HG03159 (cell line): ENCODE measurements around the gene LGALS7B.
"Not testable (repeated sequence)": the region's sequence is repeated elsewhere in the genome, so short reads cannot be mapped to it uniquely, and the experiment has no call there.

ENCODE experiments used
- ATAC-seq: cut with Tn5 transposase; IDR thresholded peaks from one replicate; pipeline ENCODE4 v1.9.1; 2021; ENCODE audit warnings: mild to moderate bottlenecking, moderate library complexity; ENCODE audit not compliant: unreplicated experiment

Gene LGALS7B

DNA sequence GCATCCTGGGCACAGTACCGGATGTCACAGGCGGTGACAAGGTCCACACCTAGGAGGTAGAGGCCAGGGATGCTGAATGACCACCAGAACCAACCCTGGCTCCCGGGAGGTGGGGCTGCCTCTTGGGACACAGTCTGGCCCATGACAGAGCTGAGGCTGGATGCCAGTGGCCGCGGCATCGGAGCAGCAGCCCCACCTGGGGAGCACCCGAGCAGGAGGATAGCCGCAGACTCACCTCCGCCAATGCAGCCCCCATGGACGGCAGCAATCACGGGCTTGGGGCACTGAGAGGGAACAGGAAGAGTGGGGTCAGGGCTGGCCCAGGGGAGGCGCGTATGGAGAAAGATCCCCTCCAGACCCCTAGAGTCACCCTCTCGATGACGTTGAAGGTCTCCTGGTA is 28.1 kb downstream of the LGALS7B start:
- no peak for ATAC-seq

DNA sequence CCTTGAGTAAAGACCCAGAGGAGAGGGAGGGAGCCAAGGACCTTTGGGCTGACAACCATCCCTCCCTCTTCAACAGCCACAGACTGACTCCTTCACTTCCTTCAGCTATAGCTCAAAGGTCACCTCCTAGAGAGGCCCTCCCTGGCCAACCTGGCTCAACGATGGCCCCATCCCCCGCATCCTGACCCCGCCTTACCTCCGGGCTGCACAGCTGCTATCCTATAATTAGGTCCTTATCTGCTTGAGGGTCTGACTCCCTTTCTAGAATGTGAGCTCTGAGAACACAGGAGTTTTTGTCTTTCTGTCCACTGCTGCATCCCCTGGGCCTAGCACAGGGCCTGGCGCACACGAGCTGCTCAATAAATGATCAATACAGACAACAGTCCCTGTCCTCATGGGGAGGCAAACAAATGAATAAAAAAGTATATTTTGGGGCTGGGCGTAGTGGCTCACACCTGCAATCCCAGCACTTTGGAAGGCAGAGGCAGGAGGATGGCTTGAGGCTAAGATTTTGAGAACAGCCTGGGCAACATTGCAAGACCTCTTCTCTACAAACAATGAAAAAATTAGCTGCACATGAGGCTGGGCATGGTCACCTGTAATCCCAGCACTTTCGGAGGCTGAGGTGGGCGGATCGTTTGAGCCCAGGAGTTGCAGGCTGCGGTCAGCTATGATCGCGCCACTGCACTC is 30.4 kb downstream of the LGALS7B start:
- no peak for ATAC-seq

DNA sequence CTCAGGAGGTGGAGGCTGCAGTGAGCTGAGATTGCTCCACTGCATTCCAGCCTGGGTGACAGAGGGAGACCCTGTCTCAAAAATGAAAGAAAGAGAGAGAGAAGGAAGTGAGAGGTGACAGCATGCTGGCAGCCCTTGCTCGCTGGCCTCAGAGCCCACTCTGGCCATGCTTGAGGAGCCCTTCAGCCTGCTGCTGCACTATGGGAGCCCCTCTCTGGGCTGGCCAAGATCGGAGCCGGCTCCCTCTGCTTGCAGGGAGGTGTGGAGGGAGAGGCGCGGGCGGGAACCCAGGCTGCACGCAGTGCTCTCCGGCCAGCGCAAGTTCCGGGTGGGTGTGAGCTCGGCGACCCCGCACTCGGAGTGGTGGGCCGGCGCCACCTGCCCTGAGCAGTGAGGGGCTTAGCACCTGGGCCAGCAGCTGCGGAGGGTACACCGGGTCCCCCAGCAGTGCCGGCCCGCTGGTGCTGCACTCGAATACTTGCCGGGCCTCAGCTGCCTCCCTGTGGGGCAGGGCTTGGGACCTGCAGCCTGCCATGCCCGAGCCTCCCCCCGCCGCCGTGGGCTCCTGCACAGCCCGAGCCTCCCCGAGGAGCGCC is 32.3 kb downstream of the LGALS7B start:
- ATAC-seq = not testable (repeated sequence)

- ATAC-seq = not testable (repeated sequence)
Measured at GRCh38 chr19:38825936-38826335, 36.9 kb downstream of the LGALS7B start.

DNA sequence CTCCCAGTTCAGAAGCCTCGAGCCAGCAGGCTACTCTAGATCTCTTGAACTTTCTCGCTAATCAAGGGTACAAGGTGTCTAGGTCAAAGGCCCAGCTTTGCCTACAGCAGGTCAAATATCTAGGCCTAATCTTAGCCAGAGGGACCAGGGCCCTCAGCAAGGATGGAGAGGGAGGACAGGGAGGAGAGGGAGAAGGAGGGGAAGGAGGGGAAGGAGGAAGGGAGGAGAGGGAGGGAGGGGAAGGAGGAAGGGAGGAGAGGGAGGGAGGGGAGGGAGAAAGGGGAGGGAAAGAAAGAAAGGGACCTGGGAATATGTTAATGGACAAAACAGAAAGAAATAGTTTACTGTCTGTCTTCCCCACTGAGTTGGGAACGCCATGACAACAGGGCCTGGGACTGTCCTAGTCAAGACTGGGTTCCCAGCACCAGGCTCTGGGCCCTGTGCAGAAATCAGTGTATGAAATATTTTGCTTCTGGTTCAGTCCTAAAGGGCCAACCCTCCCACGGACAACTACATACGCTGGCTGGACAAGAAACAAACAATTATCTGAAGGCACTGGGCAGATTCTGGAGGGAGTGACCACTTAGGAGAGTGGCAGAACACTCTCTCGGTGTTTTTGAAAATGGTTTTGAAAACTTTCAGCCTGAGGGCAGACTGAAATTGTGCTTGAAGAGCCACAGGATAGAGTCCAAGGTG is 38.0 kb downstream of the LGALS7B start:
- ATAC-seq = no peak

DNA sequence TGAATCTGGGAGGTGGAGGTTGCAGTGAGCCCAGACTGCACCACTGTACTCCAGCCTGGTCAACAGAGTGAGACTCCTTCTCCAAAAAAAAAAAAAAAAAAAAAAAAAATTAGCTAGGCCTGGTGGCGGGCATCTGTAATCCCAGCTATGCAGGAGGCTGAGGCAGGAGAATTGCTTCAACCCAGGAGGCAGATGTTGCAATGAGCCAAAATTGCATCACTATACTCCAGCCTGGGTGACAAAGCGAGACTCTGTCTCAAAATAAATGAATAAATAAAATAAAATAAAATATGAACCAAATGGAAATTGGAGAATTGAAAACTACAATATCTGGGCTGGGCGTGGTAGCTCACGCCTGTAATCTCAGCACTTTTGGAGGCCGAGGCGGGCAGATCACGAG is 40.2 kb downstream of the LGALS7B start:
- not testable (repeated sequence) for ATAC-seq

GRCh38 chr19:38830039-38830733 is 41.2 kb downstream of the LGALS7B start:
- ATAC-seq = no peak

- peak; percentile 44 for ATAC-seq
Measured at GRCh38 chr19:38831142-38831605, 42.2 kb downstream of the LGALS7B start.

DNA sequence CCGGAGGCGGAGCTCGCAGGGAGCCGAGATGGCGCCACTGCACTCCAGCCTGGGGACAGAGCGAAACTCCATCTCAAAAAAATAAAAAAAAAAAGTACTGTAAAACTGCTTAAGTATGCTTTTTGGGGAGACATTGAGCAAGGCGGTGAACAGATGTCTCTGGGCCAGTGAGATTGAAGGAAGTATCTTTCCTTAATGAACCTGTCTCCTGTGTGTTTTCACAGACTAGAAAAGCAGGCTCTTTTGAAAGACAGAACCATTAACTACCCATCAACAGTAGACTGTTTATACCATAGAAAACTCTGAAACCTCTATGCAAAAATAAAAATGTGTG is 44.1 kb downstream of the LGALS7B start:
- no peak for ATAC-seq

DNA sequence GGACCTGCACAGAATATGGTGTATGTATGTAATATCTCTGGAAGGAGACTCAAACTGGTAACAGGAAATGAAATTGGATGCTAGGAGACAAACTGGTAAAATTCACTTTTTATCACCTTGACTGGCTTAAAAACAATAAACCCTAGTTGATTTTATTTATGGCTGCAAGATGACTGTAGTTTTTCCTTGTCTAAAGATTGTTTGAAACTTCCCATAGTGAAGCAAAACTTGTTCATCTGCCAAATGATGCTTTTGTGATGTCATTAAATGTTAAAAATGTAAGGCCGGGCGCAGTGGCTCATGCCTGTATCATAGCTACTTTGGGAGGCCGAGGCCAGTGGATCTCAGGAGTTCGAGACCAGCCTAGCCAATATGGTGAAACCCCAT is 45.1 kb downstream of the LGALS7B start:
- no peak for ATAC-seq

GRCh38 chr19:38834590-38834989 is 45.6 kb downstream of the LGALS7B start:
- ATAC-seq = no peak

DNA sequence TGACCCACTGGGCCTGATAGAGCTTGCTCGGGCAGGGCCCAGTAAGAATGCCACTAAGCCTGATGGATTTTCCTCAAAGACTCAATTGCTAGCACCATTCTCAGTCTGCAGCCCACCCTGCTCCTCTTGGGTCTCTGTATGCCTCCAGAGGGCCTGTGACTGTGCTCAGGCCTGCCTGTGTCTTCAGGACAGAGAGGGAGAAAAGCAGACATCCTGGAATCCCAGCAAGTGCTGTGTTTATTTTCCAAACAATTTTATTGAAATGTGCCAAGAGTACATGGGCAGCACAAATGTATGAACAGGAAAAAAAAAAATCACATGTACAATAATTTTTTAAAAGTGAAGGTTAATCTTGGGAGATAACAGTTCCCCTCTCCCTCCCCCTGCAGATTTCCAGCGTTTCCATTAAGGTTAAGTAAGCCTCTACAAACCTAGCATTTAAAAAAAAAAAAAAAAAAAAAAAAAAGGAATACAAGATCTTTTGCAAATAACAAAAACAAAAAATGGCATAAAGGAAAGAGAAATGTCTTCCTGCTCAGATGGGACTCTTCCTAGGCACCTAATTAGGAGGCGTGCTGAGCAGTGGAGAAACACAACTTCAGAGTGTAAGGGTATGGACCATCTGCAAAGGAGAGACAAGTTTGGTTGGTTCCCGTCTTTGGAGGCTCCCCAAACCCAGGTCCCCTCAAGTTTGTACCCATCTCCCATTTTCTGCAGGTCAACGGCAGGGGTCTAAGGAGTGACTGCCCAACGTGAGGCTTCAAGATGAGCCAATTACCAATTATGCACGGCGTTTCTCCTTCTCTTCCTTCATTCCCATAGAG is 47.4 kb downstream of the LGALS7B start:
- ATAC-seq = no peak

GRCh38 chr19:38836983-38837626 is 48.1 kb downstream of the LGALS7B start:
- no peak for ATAC-seq

DNA sequence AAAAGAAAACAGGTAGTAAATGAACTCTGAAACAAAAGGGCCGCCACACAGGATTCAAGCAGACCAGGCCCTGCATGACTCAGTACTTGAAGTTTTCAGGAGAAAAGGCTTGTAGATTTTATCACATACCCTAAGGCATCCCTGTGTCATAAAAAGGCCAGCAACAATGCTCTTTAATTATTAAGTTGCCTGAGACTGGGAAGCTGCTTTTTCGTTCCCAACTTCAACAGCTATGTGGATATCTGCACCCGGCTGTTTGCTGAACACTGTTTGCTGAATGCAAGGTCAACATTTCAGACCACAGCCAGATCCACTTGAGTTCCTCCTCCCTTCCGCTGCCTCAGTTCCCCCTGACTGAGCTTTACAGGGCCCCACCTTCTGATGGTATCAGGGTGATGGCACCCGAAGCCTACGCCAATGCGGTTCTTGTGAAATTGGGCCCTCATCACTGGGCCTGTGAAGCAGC is 48.7 kb downstream of the LGALS7B start:
- no peak for ATAC-seq

DNA sequence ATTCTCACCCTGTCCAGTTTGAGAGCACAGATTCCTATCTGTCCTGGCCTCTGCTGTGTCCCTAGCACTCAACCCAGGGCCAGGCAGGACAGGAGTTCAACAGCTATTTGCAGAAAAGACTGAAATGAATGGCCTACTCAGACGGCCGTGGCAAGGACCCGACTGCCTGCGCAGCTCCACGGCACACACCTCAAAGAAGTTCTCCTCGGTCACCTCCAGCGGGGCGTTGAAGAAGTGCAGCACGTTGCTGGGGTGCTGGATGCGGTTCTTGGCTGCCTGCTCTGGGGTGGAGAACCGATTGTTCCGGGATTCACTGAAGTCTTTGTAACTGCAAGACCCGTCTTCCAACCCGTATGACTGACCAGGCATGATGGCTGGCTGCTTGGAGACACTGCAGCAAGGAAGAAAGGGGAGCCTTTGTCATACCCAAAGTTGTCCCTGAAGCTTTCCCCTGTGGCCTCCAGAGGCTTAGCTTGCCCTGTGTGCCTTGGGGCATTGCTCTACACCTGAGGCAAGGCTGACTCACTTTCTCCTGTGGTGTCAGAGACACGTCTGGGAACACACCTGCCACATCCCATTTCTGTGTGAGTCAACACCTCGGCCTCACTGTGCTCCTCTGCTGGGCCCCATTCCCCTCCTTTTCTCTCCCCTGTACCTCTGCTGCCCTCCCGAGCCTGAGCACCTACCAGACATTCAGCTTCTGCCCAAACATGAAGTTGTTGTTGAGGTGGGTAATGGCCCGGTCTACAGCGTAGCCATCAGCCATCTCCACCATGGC is 49.4 kb downstream of the LGALS7B start:
- no peak for ATAC-seq

- ATAC-seq = no peak
Measured at GRCh38 chr19:38838986-38839761, 50.2 kb downstream of the LGALS7B start.

DNA sequence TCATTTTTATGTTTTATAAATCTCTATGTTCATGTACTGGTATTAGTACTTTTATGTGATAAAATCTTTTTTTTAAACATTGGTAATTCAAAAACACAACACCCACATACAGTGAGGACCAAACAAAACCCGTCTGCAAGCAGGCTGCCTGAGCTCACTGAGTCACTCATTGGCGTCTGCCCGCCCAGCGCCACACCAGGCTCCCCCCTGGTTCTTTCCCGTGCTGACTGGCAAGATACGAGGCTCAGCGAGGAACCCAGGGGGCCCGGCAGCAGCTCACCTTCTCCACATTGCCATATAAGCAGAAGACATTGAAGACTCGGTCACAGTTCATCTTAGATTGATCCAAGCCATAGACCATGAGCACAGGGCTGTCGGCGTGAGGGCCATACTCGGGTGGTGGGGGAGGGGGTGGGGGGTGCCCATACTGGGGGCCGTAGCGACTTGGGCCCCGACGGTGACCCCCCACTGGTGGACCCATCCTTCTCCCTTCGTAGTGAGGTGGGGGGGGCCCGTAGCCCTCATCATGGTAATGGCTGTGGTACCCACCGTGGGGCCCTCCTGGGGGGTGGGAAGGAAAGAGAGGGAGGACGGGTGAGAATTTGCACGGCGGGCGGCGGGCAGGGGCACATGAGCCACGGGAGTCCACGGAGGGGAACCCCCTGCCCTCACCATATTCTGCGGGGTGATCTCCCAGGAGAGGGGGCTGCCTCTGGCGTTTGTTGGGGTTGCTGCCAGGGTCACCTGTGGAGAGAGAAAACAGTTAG is 51.0 kb downstream of the LGALS7B start:
- ATAC-seq = no peak

GRCh38 chr19:38840583-38840968 is 51.6 kb downstream of the LGALS7B start:
- no peak for ATAC-seq
